Osteocyte (in vitro differentiated cells): ENCODE results near the gene GRK1. TPM values are rescaled to one million over a fixed set of nuclear protein-coding genes. Genes with fewer than 3 reads are reported as not detected.

Experiments
- DNase-seq: peaks from one replicate; pipeline ENCODE4 v3.0.0; 2021; ENCODE audit warnings: mixed read lengths; ENCODE audit not compliant: unreplicated experiment; ENCODE audit errors: extremely low spot score
- H3K27ac Mint-ChIP-seq: one replicate; pipeline ENCODE4 v1.8.0; 2021; ENCODE audit warnings: mild to moderate bottlenecking, mixed read lengths; ENCODE audit not compliant: unreplicated experiment
- H3K27me3 Mint-ChIP-seq: one replicate; pipeline ENCODE4 v1.8.0; 2021; ENCODE audit warnings: mixed read lengths; ENCODE audit not compliant: unreplicated experiment
- H3K36me3 Mint-ChIP-seq: one replicate; pipeline ENCODE4 v1.8.0; 2021; ENCODE audit warnings: mixed read lengths; ENCODE audit not compliant: unreplicated experiment
- H3K4me1 Mint-ChIP-seq: one replicate; pipeline ENCODE4 v1.8.0; 2021; ENCODE audit warnings: mixed read lengths; ENCODE audit not compliant: unreplicated experiment
- H3K4me3 Mint-ChIP-seq: one replicate; pipeline ENCODE4 v1.8.0; 2021; ENCODE audit warnings: mild to moderate bottlenecking, moderate library complexity, mixed read lengths; ENCODE audit not compliant: unreplicated experiment
- H3K9me3 Mint-ChIP-seq: one replicate; pipeline ENCODE4 v1.8.0; 2021; ENCODE audit warnings: mixed read lengths; ENCODE audit not compliant: unreplicated experiment
- total RNA-seq: library from RNA; stranded (reverse); gene quantifications from 2 replicates; pipeline ENCODE4 v1.2.1, GENCODE V29; 2021
- TF ChIP-seq, protein P1 (sequence below): fragments of 200-600 bp; sonication (generic); IDR thresholded peaks from 2 replicates; pipeline ENCODE4 v1.5.0; 2021; ENCODE audit warnings: antibody characterized with exemption, mild to moderate bottlenecking, moderate library complexity

Gene GRK1
- total RNA-seq, 1 donor from 2014 or later = not detected

GRCh38 chr13:113759525-113760137 is 92.6 kb downstream of the GRK1 start:
- TF ChIP-seq, protein P1, sequence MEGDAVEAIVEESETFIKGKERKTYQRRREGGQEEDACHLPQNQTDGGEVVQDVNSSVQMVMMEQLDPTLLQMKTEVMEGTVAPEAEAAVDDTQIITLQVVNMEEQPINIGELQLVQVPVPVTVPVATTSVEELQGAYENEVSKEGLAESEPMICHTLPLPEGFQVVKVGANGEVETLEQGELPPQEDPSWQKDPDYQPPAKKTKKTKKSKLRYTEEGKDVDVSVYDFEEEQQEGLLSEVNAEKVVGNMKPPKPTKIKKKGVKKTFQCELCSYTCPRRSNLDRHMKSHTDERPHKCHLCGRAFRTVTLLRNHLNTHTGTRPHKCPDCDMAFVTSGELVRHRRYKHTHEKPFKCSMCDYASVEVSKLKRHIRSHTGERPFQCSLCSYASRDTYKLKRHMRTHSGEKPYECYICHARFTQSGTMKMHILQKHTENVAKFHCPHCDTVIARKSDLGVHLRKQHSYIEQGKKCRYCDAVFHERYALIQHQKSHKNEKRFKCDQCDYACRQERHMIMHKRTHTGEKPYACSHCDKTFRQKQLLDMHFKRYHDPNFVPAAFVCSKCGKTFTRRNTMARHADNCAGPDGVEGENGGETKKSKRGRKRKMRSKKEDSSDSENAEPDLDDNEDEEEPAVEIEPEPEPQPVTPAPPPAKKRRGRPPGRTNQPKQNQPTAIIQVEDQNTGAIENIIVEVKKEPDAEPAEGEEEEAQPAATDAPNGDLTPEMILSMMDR = no peak
- Mint-ChIP-seq H3K4me3 (peak overlapping the region; percentile 82), H3K9me3 (no peaks in the 10 kb centered on the region), H3K36me3 (no peaks in the 10 kb centered on the region), H3K27me3 (peaks cover 28% of the 10 kb centered on the region), H3K4me1 (peaks cover 10% of the 10 kb centered on the region), H3K27ac (no peak overlapping the region)
- DNase-seq = no peak

DNA sequence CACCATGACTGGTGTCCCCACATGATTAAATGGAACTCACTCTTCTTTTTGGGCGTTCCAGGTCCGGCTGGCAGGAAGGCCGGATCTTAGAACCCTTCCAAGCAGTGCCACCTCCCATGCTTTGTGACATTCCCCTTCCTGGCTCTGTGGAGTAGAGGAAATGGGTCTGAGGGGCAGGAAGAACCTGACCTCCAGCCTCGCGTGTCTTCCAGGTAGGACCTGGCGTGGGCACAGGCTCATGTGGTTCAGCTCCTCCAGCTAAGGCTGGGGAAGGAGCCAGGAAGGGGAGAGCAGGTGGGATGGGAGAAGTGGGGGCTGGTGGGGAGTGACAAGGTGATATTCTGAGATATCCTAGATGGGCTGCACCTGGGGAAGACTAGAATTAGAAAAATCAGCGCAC is 94.1 kb downstream of the GRK1 start:
- TF ChIP-seq, protein P1 = no peak
- Mint-ChIP-seq H3K9me3 (no peaks in the 10 kb centered on the region), H3K27ac (no peak overlapping the region), H3K4me1 (peaks cover 17% of the 10 kb centered on the region), H3K27me3 (peaks cover 28% of the 10 kb centered on the region), H3K36me3 (no peaks in the 10 kb centered on the region), H3K4me3 (no peak overlapping the region)
- DNase-seq = no peak

GRCh38 chr13:113762075-113762474 is 95.1 kb downstream of the GRK1 start:
- Mint-ChIP-seq H3K36me3 (no peaks in the 10 kb centered on the region), H3K27me3 (peaks cover 28% of the 10 kb centered on the region), H3K9me3 (no peaks in the 10 kb centered on the region), H3K27ac (no peak overlapping the region), H3K4me1 (peaks cover 17% of the 10 kb centered on the region), H3K4me3 (no peak overlapping the region)
- TF ChIP-seq, protein P1 = no peak
- no peak for DNase-seq

DNA sequence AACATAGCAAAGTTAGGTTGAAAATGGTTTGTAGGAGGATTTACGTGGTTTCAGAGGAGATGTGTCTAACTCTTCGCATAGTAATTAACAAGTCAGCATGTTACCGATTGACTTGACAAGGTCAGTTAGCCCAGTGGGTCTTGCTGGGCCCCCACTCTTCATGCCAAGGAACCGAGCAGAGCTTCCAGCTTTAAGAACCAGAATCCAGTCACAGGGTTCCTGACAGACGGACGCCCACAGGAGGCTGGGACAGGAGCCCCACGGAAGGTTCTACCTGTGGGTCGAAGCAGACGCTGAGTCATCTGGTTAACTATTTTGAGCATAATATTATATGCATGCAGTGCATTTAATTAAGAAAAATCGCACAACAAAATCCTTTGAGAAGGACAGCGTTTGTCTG is 95.5 kb downstream of the GRK1 start:
- Mint-ChIP-seq H3K4me3 (no peak overlapping the region), H3K4me1 (peaks cover 17% of the 10 kb centered on the region), H3K27ac (no peak overlapping the region), H3K9me3 (no peaks in the 10 kb centered on the region), H3K36me3 (no peaks in the 10 kb centered on the region), H3K27me3 (peaks cover 28% of the 10 kb centered on the region)
- DNase-seq = no peak
- TF ChIP-seq, protein P1 = no peak

- no peaks in the 10 kb centered on the region for H3K9me3 Mint-ChIP-seq
- TF ChIP-seq, protein P1 = no peak
- H3K27me3 Mint-ChIP-seq = peaks cover 28% of the 10 kb centered on the region
- no peak overlapping the region for H3K27ac Mint-ChIP-seq
- H3K4me3 Mint-ChIP-seq = no peak overlapping the region
- peaks cover 17% of the 10 kb centered on the region for H3K4me1 Mint-ChIP-seq
- DNase-seq = no peak
- H3K36me3 Mint-ChIP-seq = no peaks in the 10 kb centered on the region
Measured at GRCh38 chr13:113763254-113763653, 96.2 kb downstream of the GRK1 start.
